GM18505 (cell line): ENCODE measurements around the gene TMEM198.

Experiments used
- ATAC-seq: cut with Tn5 transposase; IDR thresholded peaks from one replicate; pipeline ENCODE4 v1.9.1; 2021; ENCODE audit not compliant: unreplicated experiment
- POLR2A ChIP-seq: IDR thresholded peaks from 4 replicates; pipeline ENCODE4 v1.6.1; 2011; ENCODE audit warnings: borderline replicate concordance; ENCODE audit not compliant: insufficient read depth, insufficient read length; ENCODE audit errors: extremely low read depth

The TMEM198 gene

GRCh38 chr2:219538956-219539788, 4.7 kb upstream of the TMEM198 start:
- no peak for ATAC-seq
- no peak for TF ChIP-seq POLR2A

- no peak for ATAC-seq
- TF ChIP-seq POLR2A, result no peak
These were observed 3.7 kb upstream of the TMEM198 start for GRCh38 chr2:219539926-219540678.

DNA sequence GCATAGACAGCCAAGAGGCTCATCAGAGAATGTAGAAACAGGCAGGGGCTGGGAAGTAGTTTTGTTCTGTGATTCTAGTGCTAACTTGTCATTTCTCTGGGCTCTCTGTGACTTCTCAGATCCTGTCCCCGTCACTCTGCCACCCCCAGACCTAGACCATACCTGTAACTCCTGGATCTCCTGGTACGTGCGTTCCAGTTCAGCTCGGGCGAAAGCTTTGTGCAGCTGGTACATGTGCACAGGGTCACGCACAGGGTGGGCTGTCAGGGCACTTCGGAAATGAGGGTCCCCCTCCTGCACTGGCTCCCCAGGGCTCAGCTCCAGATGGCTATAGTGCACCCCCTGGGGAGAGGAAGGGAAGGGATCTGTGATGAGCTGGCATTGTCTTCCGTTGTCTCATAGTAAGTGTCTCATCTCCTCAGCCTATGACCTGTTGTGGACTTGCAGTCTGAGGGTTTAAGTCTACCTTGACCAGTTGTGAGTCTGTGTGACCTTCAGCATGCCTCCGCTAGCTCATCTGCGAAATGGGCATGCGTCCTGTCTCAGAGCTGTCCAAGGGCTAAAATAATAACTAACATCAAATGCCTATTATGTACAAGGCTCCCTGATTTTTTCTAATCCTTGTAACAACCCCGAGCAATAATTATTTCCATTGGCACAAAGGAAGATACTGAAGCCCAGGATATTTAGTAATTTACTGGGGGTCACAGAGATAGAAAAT, 2.9 kb upstream of the TMEM198 start:
- TF ChIP-seq POLR2A, result no peak
- ATAC-seq, result no peak

DNA sequence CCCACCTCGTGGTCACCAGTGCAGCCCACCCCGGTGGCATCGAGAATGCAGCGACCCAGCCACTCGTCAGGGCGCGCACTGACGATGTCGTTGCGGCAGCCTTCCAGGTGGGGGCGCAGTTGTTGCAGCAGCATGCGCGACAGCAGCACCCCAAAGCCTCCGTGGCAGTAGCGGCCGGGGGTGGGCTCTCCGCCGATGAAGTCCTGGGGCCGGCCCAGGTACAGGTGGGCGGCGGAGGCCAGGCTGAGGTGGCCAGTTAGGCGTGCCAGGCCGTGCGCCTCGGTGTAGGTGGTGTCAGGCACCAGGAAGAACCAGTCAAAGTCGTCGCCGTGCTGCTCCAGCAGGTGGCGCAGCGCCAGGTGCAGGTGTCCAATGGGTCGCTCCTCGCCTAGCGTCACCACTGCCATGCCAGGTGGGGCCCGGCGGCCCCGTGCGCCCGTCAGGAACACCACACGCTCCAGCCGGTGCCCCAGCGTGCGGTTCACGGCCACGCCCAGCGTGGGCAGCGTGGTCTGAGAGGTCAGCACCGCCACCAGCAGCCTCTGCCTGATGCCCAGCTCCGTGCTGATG, 2.1 kb upstream of the TMEM198 start:
- no peak for TF ChIP-seq POLR2A
- peak; percentile 63 for ATAC-seq

DNA sequence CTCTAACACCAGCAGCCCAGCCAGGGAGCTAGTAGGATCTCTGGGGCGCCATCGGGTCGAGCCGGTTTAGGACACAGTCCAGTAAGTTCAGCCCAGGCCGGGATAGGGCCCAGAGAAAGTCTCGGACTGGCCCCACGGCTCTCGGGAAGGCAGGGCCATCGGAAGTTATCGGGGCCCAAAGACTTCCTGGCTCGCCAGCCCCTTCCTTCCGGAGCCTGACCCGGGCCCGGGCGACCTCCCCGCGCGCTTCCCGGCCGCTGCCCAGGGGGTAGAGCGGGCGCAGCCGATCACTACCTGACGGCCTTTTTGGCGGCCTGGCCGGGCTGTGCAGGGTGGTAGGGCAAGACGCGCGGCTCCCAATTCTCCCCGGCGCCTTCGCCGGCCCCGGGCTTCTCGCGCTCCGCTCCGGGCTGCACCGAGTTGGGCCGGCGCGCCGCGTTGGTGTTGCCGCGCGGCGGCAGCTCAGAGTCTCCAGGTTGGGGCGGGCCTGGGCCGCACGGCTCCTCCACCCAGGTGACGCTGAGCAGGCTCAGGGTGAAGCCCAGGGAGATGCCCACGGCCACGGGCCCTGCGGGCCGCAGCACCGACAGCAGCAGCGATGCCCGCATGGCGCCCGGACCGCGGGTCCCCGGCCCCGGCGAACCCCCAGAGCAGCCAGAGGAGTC, 765 bp upstream of the TMEM198 start:
- ATAC-seq, result peak; percentile 36
- TF ChIP-seq POLR2A, result no peak

GRCh38 chr2:219544567-219544966, 739 bp downstream of the TMEM198 start:
- no peak for ATAC-seq
- TF ChIP-seq POLR2A, result no peak

- TF ChIP-seq POLR2A, result no peak
- no peak for ATAC-seq
These were observed 1.6 kb downstream of the TMEM198 start for GRCh38 chr2:219545295-219545942.

DNA sequence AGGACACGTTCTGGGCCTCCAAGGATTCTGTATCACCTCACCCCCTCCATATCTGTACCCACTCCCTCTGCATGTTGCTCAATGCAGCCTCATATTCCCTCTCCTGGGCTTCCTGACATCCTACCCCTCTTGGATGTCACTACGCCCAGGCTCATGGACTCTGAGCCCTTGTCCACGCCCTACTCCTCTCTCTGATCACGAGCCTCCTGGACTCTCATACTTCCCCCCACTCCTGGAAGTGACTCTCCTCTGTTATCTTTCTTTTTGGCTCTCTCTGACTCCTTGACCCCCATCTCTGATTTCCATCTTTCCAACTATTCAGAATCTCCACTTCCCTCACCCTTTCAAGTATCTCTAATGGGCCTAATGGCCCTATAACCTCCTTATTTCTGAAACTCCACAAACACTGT, 2.1 kb downstream of the TMEM198 start:
- TF ChIP-seq POLR2A, result no peak
- no peak for ATAC-seq

DNA sequence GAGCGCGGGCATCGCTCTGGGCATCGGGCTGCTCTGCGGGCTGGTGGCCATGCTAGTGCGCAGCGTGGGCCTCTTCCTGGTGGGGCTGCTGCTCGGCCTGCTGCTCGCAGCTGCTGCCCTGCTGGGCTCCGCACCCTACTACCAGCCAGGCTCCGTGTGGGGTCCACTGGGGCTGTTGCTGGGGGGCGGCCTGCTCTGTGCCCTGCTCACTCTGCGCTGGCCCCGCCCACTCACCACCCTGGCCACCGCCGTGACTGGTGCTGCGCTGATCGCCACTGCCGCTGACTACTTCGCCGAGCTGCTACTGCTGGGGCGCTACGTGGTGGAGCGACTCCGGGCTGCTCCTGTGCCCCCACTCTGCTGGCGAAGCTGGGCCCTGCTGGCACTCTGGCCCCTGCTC, 3.8 kb downstream of the TMEM198 start:
- no peak for ATAC-seq
- no peak for TF ChIP-seq POLR2A

DNA sequence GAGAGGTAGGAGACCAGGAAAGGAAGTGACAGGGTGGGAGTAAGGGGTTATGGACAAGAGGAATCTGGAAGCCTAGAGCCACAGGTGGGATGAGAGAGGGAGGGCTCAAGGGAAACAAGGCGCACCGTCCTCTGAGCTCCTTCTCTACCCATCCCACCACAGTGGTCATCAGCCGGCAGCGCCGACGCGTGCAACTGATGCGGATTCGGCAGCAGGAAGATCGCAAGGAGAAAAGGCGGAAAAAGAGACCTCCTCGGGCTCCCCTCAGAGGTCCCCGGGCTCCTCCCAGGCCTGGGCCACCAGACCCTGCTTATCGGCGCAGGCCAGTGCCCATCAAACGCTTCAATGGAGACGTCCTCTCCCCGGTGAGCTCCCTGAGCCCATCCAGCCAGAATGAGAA, 5.2 kb downstream of the TMEM198 start:
- no peak for ATAC-seq
- TF ChIP-seq POLR2A, result no peak

DNA sequence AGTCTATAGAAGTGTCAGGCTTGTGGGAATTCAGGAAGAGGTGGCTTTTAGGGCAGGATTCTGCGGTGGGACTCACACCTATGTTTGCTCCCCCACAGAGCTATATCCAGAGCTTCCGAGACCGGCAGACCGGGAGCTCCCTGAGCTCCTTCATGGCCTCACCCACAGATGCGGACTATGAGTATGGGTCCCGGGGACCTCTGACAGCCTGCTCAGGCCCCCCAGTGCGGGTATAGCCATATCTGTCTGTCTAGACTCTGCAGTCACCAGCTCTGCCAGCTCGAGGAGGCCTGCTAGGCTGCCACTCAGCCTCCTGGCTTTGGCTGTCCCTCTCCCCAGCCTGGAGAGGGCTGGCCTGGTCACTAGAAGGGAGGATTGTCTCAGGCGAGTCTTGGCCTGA, 5.8 kb downstream of the TMEM198 start:
- no peak for ATAC-seq
- no peak for TF ChIP-seq POLR2A
